GM12865 (cell line): ENCODE measurements around the gene GLT1D1.
A peak's percentile ranks its signal among the peaks of the same experiment; 100 is the strongest.

Experiments used
- DNase-seq: peaks from one replicate; pipeline ENCODE4 v3.0.0; 2010; ENCODE audit warnings: low read depth
- H3K4me3 ChIP-seq: 2 replicates; pipeline ENCODE4 v1.5.1; 2011; ENCODE audit warnings: mild to moderate bottlenecking, low read depth, low read length, control low read depth
- CTCF ChIP-seq: IDR thresholded peaks from 2 replicates; pipeline ENCODE4 v1.5.1; 2011; ENCODE audit warnings: low read length, control low read depth, low read depth, inconsistent platforms; ENCODE audit not compliant: insufficient read depth; ENCODE audit errors: missing control alignments

The GLT1D1 gene

GRCh38 chr12:128961308-128961902 lies 108.1 kb downstream of the GLT1D1 start:
- no peak for DNase-seq
- no peak for TF ChIP-seq CTCF
- no peak overlapping the region for H3K4me3 ChIP-seq

GRCh38 chr12:128961957-128962356 lies 108.7 kb downstream of the GLT1D1 start:
- DNase-seq, result no peak
- TF ChIP-seq CTCF, result no peak
- H3K4me3 ChIP-seq, result no peak overlapping the region

- TF ChIP-seq CTCF, result no peak
- DNase-seq, result no peak
- H3K4me3 ChIP-seq, result no peak overlapping the region
Observed at GRCh38 chr12:128966203-128966810, 113.0 kb downstream of the GLT1D1 start.

GRCh38 chr12:128968668-128969067 lies 115.4 kb downstream of the GLT1D1 start:
- no peak for TF ChIP-seq CTCF
- no peak overlapping the region for H3K4me3 ChIP-seq
- no peak for DNase-seq

GRCh38 chr12:128969480-128970055 lies 116.3 kb downstream of the GLT1D1 start:
- DNase-seq, result peak; percentile 58
- TF ChIP-seq CTCF, result peak; percentile 64
- H3K4me3 ChIP-seq, result no peak overlapping the region

GRCh38 chr12:128970110-128970509 lies 116.8 kb downstream of the GLT1D1 start:
- TF ChIP-seq CTCF, result no peak
- no peak overlapping the region for H3K4me3 ChIP-seq
- DNase-seq, result no peak

GRCh38 chr12:128970941-128971340 lies 117.7 kb downstream of the GLT1D1 start:
- DNase-seq, result no peak
- TF ChIP-seq CTCF, result no peak
- H3K4me3 ChIP-seq, result no peak overlapping the region
